ENCODE measurements around the gene MMP20. TPM values are rescaled to one million over a fixed set of nuclear protein-coding genes. Genes with fewer than 3 reads are reported as not detected.

MMP20 gene
- total RNA-seq, 1 experiment from 2014 or later = 0.30 TPM

GRCh38 chr11:102592634-102593581, 32.2 kb downstream of the MMP20 start (continued):
- TF ChIP-seq EGR1 (IDR thresholded peaks at IDR 0.05; ENCODE audit: low read depth) (no peak), MAX (IDR thresholded peaks at IDR 0.05) (no peak), POLR2A (IDR thresholded peaks at IDR 0.05; ENCODE audit: borderline replicate concordance, extremely low read depth, insufficient read depth, insufficient read length) (no peak), EZH2 (IDR thresholded peaks at IDR 0.05) (no peak)

- intact Hi-C loops (cut with micrococcal nuclease) = no loop called here
- Histone ChIP-seq H4K20me1 (ENCODE audit: insufficient read depth) (no peaks in the 10 kb centered on the region), H3K9ac (ENCODE audit: low read length) (no peak overlapping the region), H3K4me1 (ENCODE audit: control insufficient read depth in 1 of 2, insufficient read depth in 2 of 2, low read length in 2 of 2) (peaks cover 0 to 27% of the 10 kb centered on the region in 2 experiments; a peak in 2 of 4 replicates), H3K27ac (ENCODE audit: low read depth, low read length) (no peak overlapping the region), H3K9me2 (ENCODE audit: insufficient read depth) (no peaks in the 10 kb centered on the region), H3K4me2 (ENCODE audit: low read length) (no peak overlapping the region), H3K79me2 (ENCODE audit: insufficient read depth, low read length) (no peaks in the 10 kb centered on the region), H2AFZ (ENCODE audit: low read depth, low read length, poor library complexity, severe bottlenecking) (peak overlapping the region; percentile 45), H3K9me3 (ENCODE audit: control insufficient read depth in 1 of 2, insufficient read depth in 1 of 2, low read depth in 1 of 2, low read length in 2 of 2) (no peaks in the 10 kb centered on the region), H3K27me3 (ENCODE audit: insufficient read depth, low read length) (no peaks in the 10 kb centered on the region), H3K36me3 (ENCODE audit: control insufficient read depth in 1 of 2, insufficient read depth in 2 of 2, low read length in 2 of 2) (peaks cover 0 to 12% of the 10 kb centered on the region in 2 experiments; a peak in 1 of 4 replicates), H3K4me3 (replicated peaks in 1 of 2; ENCODE audit: low read depth in 1 of 2, low read length in 2 of 2) (no peak overlapping the region)
- ChIA-PET CTCF (interaction anchor here (0.9 to 1.5 kb wide), 2 partner anchors 21 to 74 kb away, joined by 4 read pairs; no protein-coding TSS in a partner anchor), POLR2A (no interaction called here), RAD21 (ENCODE audit: low non-redundant PET in 1 of 2, low total read pairs in 2 of 2, uncharacterized antibody in 2 of 2, unreplicated experiment in 2 of 2) (no interaction called here)
- ATAC-seq (no peak), DNase-seq (ENCODE audit: low read depth, low spot score) (no peak)
- no TSS peak for BruUV-seq (replicated peaks)
- TF ChIP-seq CBX3 (IDR thresholded peaks at IDR 0.05; ENCODE audit: low read depth) (no peak), EZH2 (IDR thresholded peaks at IDR 0.05) (no peak), RAD21 (IDR thresholded peaks at IDR 0.05; ENCODE audit: low read depth) (no peak), MAX (IDR thresholded peaks at IDR 0.05) (no peak), EGR1 (IDR thresholded peaks at IDR 0.05; ENCODE audit: low read depth) (no peak), REST (IDR thresholded peaks at IDR 0.05; ENCODE audit: low read depth) (no peak), CTCF (IDR thresholded peaks at IDR 0.05 in 2 of 3, conservative IDR thresholded peaks at IDR 0.05 in 1 of 3; ENCODE audit: borderline replicate concordance in 1 of 3, insufficient read depth in 1 of 3, low read depth in 2 of 3, low read length in 2 of 3) (no peak), SP1 (IDR thresholded peaks at IDR 0.05; ENCODE audit: low read depth) (no peak)
These were observed 33.0 kb downstream of the MMP20 start for GRCh38 chr11:102592131-102592530.
